Activated CD8-positive, alpha-beta memory T cell treated with anti-CD3 and anti-CD28 coated beads for 1 hour (primary cell): Measurements from ENCODE around the gene TRAM2.
"Not testable (repeated sequence)": the region's sequence is repeated elsewhere in the genome, so short reads cannot be mapped to it uniquely, and the experiment has no call there.

Experiments used
- DNase-seq, 2 donors: peaks; one replicate each; pipeline ENCODE4 v3.0.0-alpha.2; 2020; ENCODE audit warnings: low read depth in 1 of 2; ENCODE audit errors: extremely low read depth in 1 of 2

TRAM2 gene

DNA sequence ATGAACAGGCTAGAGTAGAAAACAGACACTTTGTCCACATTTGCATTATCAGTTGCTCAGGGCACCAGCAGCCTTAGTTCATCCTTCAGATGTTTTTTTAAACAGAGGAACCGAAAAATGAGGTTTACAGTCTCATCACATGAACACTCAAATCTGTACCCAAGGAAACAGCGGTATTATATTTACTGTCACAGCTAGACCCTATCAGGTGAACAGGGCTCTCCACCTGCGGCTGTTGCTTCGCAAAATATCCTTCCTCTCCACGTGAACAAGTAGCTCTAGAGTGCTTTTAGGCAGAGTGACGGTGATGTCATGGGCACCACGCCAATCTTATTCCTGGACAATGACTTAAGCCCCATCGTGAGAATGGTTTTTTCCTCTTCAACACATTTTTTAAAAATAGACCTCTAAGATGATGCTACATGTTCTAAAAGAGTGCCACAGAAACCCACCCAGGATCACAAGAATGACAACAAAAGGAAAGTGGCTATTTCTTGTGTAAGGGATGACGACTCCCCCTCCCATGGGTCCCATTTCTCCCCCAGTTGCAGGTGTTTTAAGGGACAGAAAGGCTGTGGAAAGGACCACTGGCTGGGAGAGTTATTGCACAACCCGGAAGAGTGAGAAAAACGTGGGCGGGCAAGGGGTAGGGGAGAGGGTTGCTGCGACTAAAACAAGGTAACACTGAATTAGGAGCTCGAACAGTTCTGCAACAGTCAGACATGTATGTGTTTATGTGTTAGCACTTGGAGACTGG, 79.0 kb downstream of the TRAM2 start:
- no peak for DNase-seq

DNA sequence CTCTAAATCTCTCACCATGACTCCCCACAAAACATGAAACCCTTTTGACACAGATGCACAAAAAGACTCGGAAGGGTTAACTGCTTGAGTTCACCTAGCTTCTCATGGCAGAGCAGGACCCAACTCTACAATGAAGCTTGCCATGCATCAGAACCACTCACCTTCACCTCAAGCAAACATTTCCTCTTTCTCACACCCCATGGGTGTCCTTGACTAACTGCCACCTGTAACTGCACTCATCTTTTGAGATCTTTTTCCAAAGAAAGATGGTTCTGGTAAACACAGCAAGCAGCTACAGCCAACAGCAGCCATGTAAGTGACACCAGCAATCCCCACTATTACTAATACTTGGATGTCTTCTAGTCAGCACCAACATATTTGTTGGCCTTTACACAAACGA, 80.2 kb downstream of the TRAM2 start:
- DNase-seq: no peak

DNA sequence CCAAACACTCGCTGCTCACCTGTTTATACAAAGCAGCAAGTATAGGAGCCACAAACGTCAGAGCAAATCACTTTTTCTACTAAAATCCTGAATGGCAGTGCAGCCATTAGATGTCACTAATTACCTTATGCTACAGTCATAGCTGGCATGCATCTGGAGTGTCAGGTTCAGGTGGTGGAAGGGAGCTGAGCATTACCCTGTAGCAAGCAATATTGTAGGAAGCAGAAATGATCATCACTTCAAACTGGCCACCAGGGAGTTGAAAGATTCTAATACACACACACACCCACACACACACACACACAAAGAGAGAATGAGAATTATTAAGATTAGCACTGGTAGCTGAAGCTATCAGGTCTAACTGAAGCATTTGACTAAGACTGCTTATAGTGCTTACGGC, 80.9 kb downstream of the TRAM2 start:
- no peak for DNase-seq

DNA sequence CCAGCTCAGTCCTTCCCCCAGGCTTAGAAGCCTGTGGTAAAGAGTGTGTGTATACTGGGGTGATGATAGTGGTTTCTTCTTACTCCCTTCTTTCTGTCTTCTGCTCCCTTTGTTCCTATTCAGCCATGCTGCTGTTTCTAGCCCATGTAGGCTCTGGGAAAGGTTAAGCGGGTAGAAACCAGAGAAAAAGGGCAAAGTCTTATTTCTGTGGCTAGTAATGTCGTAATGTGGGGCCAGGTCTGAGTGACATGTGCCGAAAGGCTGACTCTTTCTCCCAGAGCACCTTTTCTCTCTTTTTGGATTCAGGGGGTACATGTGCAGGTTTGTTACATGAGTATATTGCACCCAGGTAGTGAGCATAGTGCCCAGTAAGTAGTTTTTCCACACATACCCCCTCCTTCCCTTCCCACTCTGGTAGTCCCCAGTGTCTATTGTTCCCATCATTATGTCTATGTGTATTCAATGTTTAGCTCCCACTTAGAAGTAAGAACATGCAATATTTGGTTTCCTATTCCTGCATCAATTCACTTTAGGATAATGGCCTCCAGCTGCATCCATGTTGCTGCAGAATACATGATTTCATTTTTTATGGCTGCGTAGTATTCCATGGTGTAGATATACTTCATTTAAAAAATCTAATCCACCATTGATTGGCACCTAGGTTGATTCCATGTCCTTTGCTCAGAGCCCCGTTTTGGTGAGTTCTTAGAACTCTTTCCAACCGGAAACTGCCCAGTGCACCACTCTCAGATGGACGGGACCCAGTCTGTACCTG, 82.4 kb downstream of the TRAM2 start:
- no peak for DNase-seq

DNA sequence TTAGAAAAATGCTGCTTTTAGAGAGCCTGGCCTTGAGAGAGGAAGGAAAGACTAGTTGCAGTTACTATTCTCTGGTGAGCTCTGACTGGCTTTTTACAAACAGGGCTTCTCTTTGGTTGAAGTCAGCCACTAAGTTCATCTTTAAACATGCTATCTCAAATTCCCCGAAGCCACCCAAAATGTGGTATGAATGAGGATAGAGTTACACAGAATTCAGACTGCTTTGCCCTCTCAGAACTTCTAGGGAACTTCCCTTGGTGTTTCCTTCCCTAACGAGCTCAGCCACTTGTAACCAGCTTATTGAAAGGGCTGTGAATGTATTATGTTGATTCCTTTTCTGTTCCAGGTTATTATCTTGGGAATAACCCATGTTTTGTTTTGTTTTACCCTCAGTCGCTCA, 83.2 kb downstream of the TRAM2 start:
- no peak for DNase-seq

GRCh38 chr6:52491203-52492069, 85.4 kb downstream of the TRAM2 start:
- DNase-seq: no peak

- no peak for DNase-seq
Measured at GRCh38 chr6:52489881-52490280, 87.0 kb downstream of the TRAM2 start.

GRCh38 chr6:52483671-52484003, 93.2 kb downstream of the TRAM2 start:
- DNase-seq: no peak

- DNase-seq: no peak
Measured at GRCh38 chr6:52482903-52483670, 93.8 kb downstream of the TRAM2 start.

DNA sequence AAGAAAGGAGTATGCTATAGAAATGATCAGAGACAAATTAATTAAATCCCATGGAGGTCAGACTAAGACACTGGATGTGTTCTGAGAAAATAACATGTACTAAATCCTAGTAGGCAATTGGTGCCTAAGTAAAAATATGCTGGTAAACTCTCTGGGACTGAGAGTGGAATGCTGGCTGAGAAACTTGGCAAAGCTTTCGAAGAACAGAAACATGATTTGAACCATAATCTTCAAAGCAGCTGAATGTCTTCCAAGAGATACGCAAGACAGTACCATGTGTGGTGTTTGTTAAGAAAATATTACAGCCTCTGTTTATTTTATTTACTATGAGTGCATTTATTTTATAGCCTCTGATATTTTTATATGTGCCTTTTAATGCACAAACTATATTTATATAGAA, 101.6 kb downstream of the TRAM2 start:
- DNase-seq: no peak

DNA sequence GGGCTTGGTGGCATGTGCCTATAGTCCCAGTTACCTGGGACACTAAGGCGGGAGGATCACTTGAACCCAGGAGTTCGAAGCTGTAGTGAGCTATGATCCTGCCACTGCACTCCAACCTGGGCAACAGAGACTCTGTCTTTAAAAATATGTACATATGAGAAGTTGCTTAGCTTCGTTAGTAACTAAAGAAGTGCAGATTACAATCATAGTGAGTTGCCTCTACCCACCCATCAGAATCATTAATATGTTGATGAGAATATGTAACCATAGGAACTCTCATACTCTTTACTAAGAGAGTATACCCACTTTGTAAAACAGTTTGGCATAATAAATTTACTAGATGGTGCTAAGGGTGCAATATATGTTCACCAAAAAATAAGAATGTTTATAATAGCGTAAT, 102.7 kb downstream of the TRAM2 start:
- no peak for DNase-seq

DNA sequence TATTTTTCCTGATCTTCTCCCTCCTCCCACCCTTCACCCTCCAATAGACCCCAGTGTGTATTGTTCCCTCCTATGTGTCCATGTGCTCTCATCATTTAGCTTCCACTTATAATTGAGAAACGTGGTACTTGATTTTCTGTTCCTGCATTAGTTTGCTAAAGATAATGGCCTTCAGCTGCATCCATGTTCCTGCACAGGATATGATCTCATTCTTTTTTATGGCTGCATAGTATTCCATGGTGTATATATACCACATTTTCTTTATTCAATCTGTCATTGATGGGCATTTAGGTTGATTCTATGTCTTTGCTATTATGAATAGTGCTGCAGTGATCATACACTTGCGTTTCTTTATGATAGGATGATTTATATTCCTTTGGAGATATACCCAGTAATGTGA, 115.7 kb downstream of the TRAM2 start:
- not testable (repeated sequence) for DNase-seq

DNA sequence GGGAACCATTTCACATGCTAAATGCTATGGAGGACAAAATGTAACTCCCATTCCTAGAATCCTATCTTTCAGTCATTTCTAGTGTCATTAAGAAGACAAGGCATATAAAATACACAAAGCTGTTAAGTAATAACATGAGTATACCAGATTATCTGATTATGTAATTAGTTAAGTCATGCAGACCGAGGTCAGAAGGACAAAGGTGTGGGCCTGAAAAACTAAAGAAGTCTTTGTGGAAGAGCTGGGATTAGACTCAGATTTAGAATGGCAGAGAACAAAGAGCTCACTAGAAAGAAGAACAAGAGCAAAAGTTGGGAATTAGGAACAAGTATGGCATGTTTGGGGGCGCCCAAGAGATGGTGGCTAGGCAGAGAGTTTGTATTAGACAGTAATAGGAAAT, 119.8 kb downstream of the TRAM2 start:
- DNase-seq: no peak

DNA sequence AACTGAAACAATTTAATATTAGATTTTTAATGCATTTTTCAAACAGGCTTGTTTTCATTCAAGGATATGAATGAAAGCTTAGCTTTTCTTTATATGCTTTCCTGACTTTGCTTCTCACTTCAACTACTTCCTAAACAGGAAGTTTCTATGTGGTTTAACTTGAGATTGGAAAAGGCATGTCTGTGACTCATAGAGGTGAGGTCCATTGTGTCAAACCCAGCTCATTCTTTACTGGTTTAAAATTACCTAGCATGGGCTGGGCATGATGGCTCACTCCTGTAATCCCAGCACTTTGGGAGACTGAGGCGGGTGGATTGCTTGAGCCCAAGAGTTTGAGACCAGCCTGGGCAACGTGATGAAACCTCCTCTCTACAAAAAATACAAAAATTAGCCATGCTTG, 122.3 kb downstream of the TRAM2 start:
- no peak for DNase-seq
